ENCODE data around the gene UPB1. TPM values are rescaled to one million over a fixed set of nuclear protein-coding genes. Genes with fewer than 3 reads are reported as not detected.
"Not testable (repeated sequence)": the region's sequence is repeated elsewhere in the genome, so short reads cannot be mapped to it uniquely, and the experiment has no call there.

The UPB1 gene
- total and polyA plus RNA-seq, 2 experiments from 2014 or later = 0.39 to 1.6 TPM

GRCh38 chr22:24486501-24486921 lies 8.6 kb upstream of the UPB1 start:
- Histone ChIP-seq H3K79me2 (no peaks in the 10 kb centered on the region), H2AFZ (no peak overlapping the region), H3K36me3 (replicated peaks; ENCODE audit: insufficient read depth, low read depth) (no peaks in the 10 kb centered on the region), H3K4me1 (ENCODE audit: insufficient read depth) (no peaks in the 10 kb centered on the region), H3K27me3 (no peaks in the 10 kb centered on the region), H3K4me3 (no peak overlapping the region), H4K20me1 (ENCODE audit: insufficient read depth, poor library complexity, severe bottlenecking) (no peaks in the 10 kb centered on the region), H3K4me2 (no peak overlapping the region), H3K9me3 (ENCODE audit: low read depth) (no peaks in the 10 kb centered on the region), H3K9me2 (replicated peaks; ENCODE audit: insufficient read depth) (no peaks in the 10 kb centered on the region), H3K27ac (no peak overlapping the region)
- no peak for DNase-seq (ENCODE audit: low spot score)
- TF ChIP-seq EZH2 (IDR thresholded peaks at IDR 0.05; ENCODE audit: borderline replicate concordance) = no peak
- TF ChIP-seq CTCF (IDR thresholded peaks at IDR 0.05; ENCODE audit: poor library complexity) = no peak
- TF ChIP-seq EZH2phosphoT487 (IDR thresholded peaks at IDR 0.05; ENCODE audit: low read depth, severe bottlenecking, unreplicated experiment) = no peak
- WGBS (ENCODE audit: low lambda C conversion rate, missing lambda C conversion rate) = 88% methylated on average over 2 of the region's 2 CpGs

- no peak for DNase-seq (ENCODE audit: low spot score)
- H3K4me1 ChIP-seq (ENCODE audit: insufficient read depth) = peaks cover 7% of the 10 kb centered on the region
- no peak overlapping the region for H3K4me2 ChIP-seq
- WGBS (ENCODE audit: low lambda C conversion rate, missing lambda C conversion rate) = 80% methylated on average over 2 of the region's 2 CpGs
- H4K20me1 ChIP-seq (ENCODE audit: insufficient read depth, poor library complexity, severe bottlenecking) = no peaks in the 10 kb centered on the region
- no peaks in the 10 kb centered on the region for H3K9me2 ChIP-seq (replicated peaks; ENCODE audit: insufficient read depth)
- H3K4me3 ChIP-seq = no peak overlapping the region
- no peaks in the 10 kb centered on the region for H3K36me3 ChIP-seq (replicated peaks; ENCODE audit: insufficient read depth, low read depth)
- no peak overlapping the region for H2AFZ ChIP-seq
- no peaks in the 10 kb centered on the region for H3K79me2 ChIP-seq
- no peaks in the 10 kb centered on the region for H3K9me3 ChIP-seq (ENCODE audit: low read depth)
- TF ChIP-seq EZH2phosphoT487 (IDR thresholded peaks at IDR 0.05; ENCODE audit: low read depth, severe bottlenecking, unreplicated experiment) (no peak), EZH2 (IDR thresholded peaks at IDR 0.05; ENCODE audit: borderline replicate concordance) (no peak), CTCF (IDR thresholded peaks at IDR 0.05; ENCODE audit: poor library complexity) (no peak)
- H3K27me3 ChIP-seq = peaks cover under 1% of the 10 kb centered on the region
- H3K27ac ChIP-seq = no peak overlapping the region
Observed at GRCh38 chr22:24489011-24489410, 6.1 kb upstream of the UPB1 start.

GRCh38 chr22:24489434-24489833 lies 5.7 kb upstream of the UPB1 start:
- WGBS (ENCODE audit: low lambda C conversion rate, missing lambda C conversion rate) = 100% methylated on average over 1 of the region's 1 CpG
- H2AFZ ChIP-seq; H3K36me3 ChIP-seq (replicated peaks; ENCODE audit: insufficient read depth, low read depth); H3K27me3 ChIP-seq; H3K4me2 ChIP-seq; H4K20me1 ChIP-seq (ENCODE audit: insufficient read depth, poor library complexity, severe bottlenecking); H3K9me2 ChIP-seq (replicated peaks; ENCODE audit: insufficient read depth); H3K27ac ChIP-seq; H3K79me2 ChIP-seq; H3K4me3 ChIP-seq; DNase-seq (ENCODE audit: low spot score); H3K9me3 ChIP-seq (ENCODE audit: low read depth): not testable (repeated sequence)
- H3K4me1 ChIP-seq (ENCODE audit: insufficient read depth) = peaks cover 11% of the 10 kb centered on the region

- no peak for DNase-seq (ENCODE audit: low spot score)
- 90% methylated on average over 3 of the region's 3 CpGs for WGBS (ENCODE audit: low lambda C conversion rate, missing lambda C conversion rate)
- no peak overlapping the region for H3K4me3 ChIP-seq
- no peak overlapping the region for H3K4me2 ChIP-seq
- H3K9me3 ChIP-seq (ENCODE audit: low read depth) = no peaks in the 10 kb centered on the region
- TF ChIP-seq EZH2 (IDR thresholded peaks at IDR 0.05; ENCODE audit: borderline replicate concordance) (no peak), EZH2phosphoT487 (IDR thresholded peaks at IDR 0.05; ENCODE audit: low read depth, severe bottlenecking, unreplicated experiment) (no peak), CTCF (IDR thresholded peaks at IDR 0.05; ENCODE audit: poor library complexity) (no peak)
- no peak overlapping the region for H2AFZ ChIP-seq
- peaks cover 5% of the 10 kb centered on the region for H3K27me3 ChIP-seq
- H3K4me1 ChIP-seq (ENCODE audit: insufficient read depth) = peaks cover 17% of the 10 kb centered on the region
- H3K79me2 ChIP-seq = no peaks in the 10 kb centered on the region
- H3K36me3 ChIP-seq (replicated peaks; ENCODE audit: insufficient read depth, low read depth) = no peaks in the 10 kb centered on the region
- no peaks in the 10 kb centered on the region for H4K20me1 ChIP-seq (ENCODE audit: insufficient read depth, poor library complexity, severe bottlenecking)
- no peak overlapping the region for H3K27ac ChIP-seq
- H3K9me2 ChIP-seq (replicated peaks; ENCODE audit: insufficient read depth) = no peaks in the 10 kb centered on the region
Observed at GRCh38 chr22:24492391-24492790, 2.7 kb upstream of the UPB1 start.

Measured in hepatocyte (in vitro differentiated cells).